Right kidney (tissue), 1 donor: ENCODE data around the gene STAB1.

ENCODE experiments used
- DNase-seq: peaks from one replicate; pipeline ENCODE4 v3.0.0-alpha.2; 2016

STAB1 gene

DNA sequence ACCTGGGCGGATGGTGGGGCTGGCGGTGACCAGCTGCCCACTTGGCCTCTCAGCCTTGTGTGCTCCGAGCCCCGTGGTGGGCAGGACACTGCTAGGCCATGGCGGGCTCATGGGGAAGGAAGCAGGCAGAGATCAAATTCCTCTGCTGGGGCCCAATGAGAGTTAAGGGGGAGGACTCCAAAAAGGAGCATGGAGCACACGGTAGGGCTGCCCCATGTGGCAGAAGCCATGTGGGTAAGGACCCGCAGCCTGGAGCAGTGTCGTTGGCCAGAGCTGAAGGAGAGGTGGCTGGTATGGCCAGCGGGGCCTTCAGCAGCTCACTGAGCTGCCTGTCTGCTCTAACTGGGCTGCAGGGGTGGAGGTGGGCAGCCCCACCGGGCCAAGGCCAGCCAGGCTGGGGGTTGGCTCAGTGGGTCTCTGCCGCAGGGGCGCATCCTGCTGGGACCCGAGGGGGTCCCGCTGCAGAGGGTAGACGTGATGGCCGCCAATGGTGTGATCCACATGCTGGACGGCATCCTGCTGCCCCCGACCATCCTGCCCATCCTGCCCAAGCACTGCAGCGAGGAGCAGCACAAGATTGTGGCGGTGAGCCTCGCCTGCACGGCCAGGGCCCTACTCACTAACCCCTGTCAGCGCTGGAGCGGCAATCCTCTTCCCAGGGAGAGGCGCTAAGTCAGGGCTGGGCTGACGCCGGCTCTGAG, 11.3 kb downstream of the STAB1 start:
- no peak for DNase-seq

DNA sequence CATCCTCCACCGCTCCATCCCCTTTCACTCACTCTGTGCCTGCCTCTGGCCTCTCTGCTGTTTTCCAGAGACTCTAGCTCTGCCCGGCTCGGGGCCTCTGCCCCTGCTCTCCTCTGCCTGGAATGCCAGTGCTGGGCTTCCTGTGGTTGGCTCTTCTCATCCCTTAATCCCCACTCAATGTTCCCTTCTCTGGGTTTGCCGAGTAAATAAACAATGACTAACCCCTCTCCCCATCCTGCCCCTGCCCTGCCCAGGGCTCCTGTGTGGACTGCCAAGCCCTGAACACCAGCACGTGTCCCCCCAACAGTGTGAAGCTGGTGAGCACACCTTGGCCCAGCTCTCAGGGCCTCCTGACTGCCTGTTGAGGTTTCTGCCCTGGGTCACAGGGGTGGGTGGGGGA, 12.2 kb downstream of the STAB1 start:
- no peak for DNase-seq

GRCh38 chr3:52509753-52510328, 14.7 kb downstream of the STAB1 start:
- DNase-seq, result no peak

GRCh38 chr3:52511509-52511908, 16.4 kb downstream of the STAB1 start:
- DNase-seq, result no peak

DNA sequence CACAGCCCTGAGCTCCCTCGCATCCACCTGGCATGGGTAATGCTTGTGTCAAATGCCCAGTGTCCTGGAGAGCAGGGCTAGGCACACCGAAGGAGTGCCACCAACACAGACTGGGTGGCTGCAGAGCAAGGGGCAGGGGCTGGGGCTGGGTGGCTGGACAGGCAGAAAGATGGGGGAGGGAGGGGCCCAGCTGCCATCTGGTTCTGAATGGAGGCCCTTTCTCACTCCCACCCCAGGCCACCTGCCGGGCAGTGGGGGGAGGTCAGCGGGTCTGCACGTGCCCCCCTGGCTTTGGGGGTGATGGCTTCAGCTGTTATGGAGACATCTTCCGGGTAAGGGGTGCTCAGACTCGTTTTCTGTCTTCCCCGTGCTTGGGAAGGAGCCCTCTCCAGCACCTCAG, 17.0 kb downstream of the STAB1 start:
- DNase-seq, result no peak

DNA sequence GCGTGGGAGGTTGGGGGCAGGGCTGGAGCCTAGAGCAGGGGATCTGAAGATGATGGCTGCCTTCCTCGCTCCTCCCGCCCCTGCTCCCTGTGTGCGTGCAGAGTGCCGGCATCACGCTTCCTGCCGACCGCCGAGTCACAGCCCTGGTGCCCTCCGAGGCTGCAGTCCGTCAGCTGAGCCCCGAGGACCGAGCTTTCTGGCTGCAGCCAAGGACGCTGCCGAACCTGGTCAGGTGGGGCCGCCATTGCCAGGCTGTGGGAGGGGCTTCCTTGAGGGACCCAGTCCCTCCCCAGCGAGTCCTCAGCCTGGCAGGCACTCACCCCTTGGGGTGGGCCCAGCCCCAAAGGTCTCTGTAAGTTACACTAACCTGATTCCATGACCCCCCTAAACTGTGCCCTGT, 17.6 kb downstream of the STAB1 start:
- DNase-seq, result no peak

DNA sequence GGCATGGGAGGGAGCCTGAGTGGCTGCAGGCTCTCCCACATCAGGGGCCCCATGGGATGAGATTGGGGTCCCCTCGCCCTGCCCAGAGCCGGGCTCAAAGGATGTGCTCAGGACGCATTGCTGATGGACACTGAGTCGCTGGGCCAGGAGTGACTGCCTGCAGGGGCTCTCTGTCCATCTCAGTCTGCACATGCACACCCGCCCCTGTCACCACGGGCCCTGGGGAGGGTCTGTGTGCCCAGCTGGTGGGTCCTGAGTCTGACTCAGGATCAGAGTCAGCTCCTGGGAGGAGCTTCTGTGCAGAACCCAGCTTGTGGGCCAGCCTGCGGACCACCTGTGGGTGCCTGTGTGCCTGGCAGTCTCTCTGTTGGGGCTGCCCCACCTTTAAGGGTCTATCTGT, 18.1 kb downstream of the STAB1 start:
- no peak for DNase-seq

- no peak for DNase-seq
Observed at GRCh38 chr3:52514576-52514975, 19.4 kb downstream of the STAB1 start.

- DNase-seq, result no peak
Observed at GRCh38 chr3:52515192-52515591, 20.1 kb downstream of the STAB1 start.

- DNase-seq, result no peak
Observed at GRCh38 chr3:52516509-52517195, 21.5 kb downstream of the STAB1 start.

GRCh38 chr3:52517796-52518722, 22.9 kb downstream of the STAB1 start:
- no peak for DNase-seq

GRCh38 chr3:52518723-52519444, 23.7 kb downstream of the STAB1 start:
- no peak for DNase-seq

DNA sequence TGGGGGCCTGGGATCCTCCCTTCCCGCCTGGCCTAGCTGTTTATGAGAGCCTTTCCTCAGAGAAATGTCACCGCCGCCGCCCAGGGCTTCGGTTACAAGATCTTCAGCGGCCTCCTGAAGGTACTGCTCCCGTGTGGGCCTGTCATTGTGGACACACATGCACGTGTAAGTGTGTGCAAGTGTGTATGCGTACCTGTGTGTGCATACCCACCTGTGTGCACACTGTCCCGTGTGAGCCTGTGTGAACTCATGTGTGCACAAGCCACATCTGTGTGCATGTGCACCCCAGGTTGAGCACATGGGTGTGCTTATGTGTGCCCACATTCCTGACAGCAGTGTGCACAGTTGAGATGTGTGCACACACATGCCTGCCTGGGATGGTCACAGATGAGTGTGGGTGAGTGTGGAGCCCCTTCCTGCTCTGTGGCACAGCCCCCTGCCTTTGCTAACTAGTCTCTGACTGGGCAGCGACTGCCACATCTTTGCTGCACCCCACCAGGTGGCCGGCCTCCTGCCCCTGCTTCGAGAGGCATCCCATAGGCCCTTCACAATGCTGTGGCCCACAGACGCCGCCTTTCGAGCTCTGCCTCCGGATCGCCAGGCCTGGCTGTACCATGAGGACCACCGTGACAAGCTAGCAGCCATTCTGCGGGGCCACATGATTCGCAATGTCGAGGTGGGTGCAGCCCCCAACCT, 24.5 kb downstream of the STAB1 start:
- peak; percentile 21 for DNase-seq

DNA sequence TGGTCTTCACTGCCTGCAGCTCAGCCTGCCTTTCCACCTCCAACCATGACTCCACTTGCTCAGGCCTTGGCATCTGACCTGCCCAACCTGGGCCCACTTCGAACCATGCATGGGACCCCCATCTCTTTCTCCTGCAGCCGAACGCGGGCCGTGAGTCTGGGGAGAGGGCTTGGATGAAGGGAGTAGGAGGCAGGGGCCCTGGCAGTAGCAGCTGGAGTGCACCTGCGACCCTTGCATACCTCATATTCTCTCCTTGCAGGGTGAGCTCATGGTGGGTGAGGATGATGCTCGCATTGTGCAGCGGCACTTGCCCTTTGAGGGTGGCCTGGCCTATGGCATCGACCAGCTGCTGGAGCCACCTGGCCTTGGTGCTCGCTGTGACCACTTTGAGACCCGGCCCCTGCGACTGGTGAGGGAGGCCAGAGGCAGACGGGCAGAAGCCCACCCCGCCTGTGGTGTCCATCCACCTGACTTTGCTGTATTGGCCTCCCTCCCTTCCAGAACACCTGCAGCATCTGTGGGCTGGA, 25.1 kb downstream of the STAB1 start:
- no peak for DNase-seq

GRCh38 chr3:52520716-52521487, 25.8 kb downstream of the STAB1 start:
- DNase-seq, result no peak

GRCh38 chr3:52521488-52521824, 26.3 kb downstream of the STAB1 start:
- no peak for DNase-seq

DNA sequence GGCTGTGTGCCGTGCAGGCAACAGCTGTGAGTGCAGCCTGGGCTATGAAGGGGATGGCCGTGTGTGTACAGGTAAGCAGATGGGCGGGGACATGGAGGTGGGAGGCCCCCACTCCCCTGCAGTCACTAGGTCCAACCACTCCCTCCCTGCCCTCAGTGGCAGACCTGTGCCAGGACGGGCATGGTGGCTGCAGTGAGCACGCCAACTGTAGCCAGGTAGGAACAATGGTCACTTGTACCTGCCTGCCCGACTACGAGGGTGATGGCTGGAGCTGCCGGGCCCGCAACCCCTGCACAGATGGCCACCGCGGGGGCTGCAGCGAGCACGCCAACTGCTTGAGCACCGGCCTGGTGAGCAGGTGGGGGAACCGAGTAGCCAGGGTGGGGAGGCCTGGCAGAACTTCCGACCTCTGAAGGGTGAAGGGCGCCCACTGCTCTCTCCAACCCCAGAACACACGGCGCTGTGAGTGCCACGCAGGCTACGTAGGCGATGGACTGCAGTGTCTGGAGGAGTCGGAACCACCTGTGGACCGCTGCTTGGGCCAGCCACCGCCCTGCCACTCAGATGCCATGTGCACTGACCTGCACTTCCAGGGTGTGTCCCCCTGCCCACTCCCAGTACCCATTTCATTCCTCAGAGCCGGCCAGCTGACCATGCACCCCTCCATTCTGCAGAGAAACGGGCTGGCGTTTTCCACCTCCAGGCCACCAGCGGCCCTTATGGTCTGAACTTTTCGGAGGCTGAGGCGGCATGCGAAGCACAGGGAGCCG, 26.9 kb downstream of the STAB1 start:
- no peak for DNase-seq

GRCh38 chr3:52522651-52523251, 27.6 kb downstream of the STAB1 start:
- no peak for DNase-seq
